HEK293T (cell line): ENCODE results near the gene STX16.

Source experiments
- BHLHE40 ChIP-seq: fragments of 450-650 bp; IDR thresholded peaks from 2 replicates; pipeline ENCODE4 v1.6.1; 2016; ENCODE audit warnings: mild to moderate bottlenecking, moderate library complexity, borderline replicate concordance
- FOXK2 ChIP-seq: fragments of 450-650 bp; IDR thresholded peaks from 2 replicates; pipeline ENCODE4 v1.6.1; 2016; ENCODE audit warnings: mild to moderate bottlenecking
- HDGF ChIP-seq: fragments of 450-650 bp; IDR thresholded peaks from 2 replicates; pipeline ENCODE4 v1.6.1; 2017; ENCODE audit warnings: antibody characterized with exemption, borderline replicate concordance
- SP1 ChIP-seq: fragments of 450-650 bp; IDR thresholded peaks from 2 replicates; pipeline ENCODE4 v1.6.1; 2017
- ZNF384 ChIP-seq: fragments of 450-650 bp; IDR thresholded peaks from 2 replicates; pipeline ENCODE4 v1.6.1; 2016

- TF ChIP-seq HDGF: no peak
- no peak for TF ChIP-seq BHLHE40
- TF ChIP-seq SP1: no peak
- no peak for TF ChIP-seq ZNF384
- TF ChIP-seq FOXK2: no peak
Observed at GRCh38 chr20:58693226-58694006, 42.3 kb downstream of the STX16 start.
